IMR-90 (cell line): ENCODE measurements around the gene SYNGR2.

Experiments
- BHLHE40 ChIP-seq: fragments of 150-350 bp; IDR thresholded peaks from 2 replicates; pipeline ENCODE4 v1.6.1; 2016; ENCODE audit warnings: mild to moderate bottlenecking, low read depth, low read length
- CEBPB ChIP-seq: IDR thresholded peaks from 2 replicates; pipeline ENCODE4 v1.6.1; 2012; ENCODE audit warnings: low read depth, low read length, improper control_type of control experiment
- CHD1 ChIP-seq: IDR thresholded peaks from 2 replicates; pipeline ENCODE4 v1.6.1; 2012; ENCODE audit warnings: low read depth, low read length, improper control_type of control experiment
- ELK1 ChIP-seq: fragments of 150-350 bp; IDR thresholded peaks from 2 replicates; pipeline ENCODE4 v1.6.1; 2016; ENCODE audit warnings: low read depth, mild to moderate bottlenecking, low read length, moderate library complexity, borderline replicate concordance
- FOS ChIP-seq: fragments of 150-350 bp; IDR thresholded peaks from 2 replicates; pipeline ENCODE4 v1.6.1; 2016; ENCODE audit warnings: low read depth, low read length
- MAFK ChIP-seq: IDR thresholded peaks from 2 replicates; pipeline ENCODE4 v1.6.1; 2012; ENCODE audit warnings: low read depth, low read length, improper control_type of control experiment
- MXI1 ChIP-seq: IDR thresholded peaks from 2 replicates; pipeline ENCODE4 v1.6.1; 2012; ENCODE audit warnings: low read depth, mild to moderate bottlenecking, low read length, moderate library complexity, borderline replicate concordance
- NFE2L2 ChIP-seq: fragments of 150-350 bp; IDR thresholded peaks from 2 replicates; pipeline ENCODE4 v1.6.1; 2016; ENCODE audit warnings: low read depth, mild to moderate bottlenecking, low read length
- POLR2A ChIP-seq: IDR thresholded peaks from 2 replicates; pipeline ENCODE4 v1.6.1; 2012; ENCODE audit warnings: mild to moderate bottlenecking, low read depth, low read length
- RAD21 ChIP-seq: IDR thresholded peaks from 2 replicates; pipeline ENCODE4 v1.6.1; 2012; ENCODE audit warnings: low read length, improper control_type of control experiment
- RCOR1 ChIP-seq: IDR thresholded peaks from 2 replicates; pipeline ENCODE4 v1.6.1; 2012; ENCODE audit warnings: mild to moderate bottlenecking, low read length, improper control_type of control experiment; ENCODE audit not compliant: insufficient replicate concordance
- SMC3 ChIP-seq: fragments of 150-350 bp; IDR thresholded peaks from 2 replicates; pipeline ENCODE4 v1.6.1; 2016; ENCODE audit warnings: low read depth, mild to moderate bottlenecking, antibody characterized with exemption, low read length, moderate library complexity
- USF2 ChIP-seq: fragments of 150-350 bp; IDR thresholded peaks from 2 replicates; pipeline ENCODE4 v1.6.1; 2017; ENCODE audit warnings: mild to moderate bottlenecking, antibody characterized with exemption, low read length, low read depth
- TF ChIP-seq, protein P1 (sequence below): conservative IDR thresholded peaks from 2 replicates; pipeline ENCODE4 v1.5.1; 2012; ENCODE audit warnings: mild to moderate bottlenecking, low read depth, low read length, improper control_type of control experiment

DNA sequence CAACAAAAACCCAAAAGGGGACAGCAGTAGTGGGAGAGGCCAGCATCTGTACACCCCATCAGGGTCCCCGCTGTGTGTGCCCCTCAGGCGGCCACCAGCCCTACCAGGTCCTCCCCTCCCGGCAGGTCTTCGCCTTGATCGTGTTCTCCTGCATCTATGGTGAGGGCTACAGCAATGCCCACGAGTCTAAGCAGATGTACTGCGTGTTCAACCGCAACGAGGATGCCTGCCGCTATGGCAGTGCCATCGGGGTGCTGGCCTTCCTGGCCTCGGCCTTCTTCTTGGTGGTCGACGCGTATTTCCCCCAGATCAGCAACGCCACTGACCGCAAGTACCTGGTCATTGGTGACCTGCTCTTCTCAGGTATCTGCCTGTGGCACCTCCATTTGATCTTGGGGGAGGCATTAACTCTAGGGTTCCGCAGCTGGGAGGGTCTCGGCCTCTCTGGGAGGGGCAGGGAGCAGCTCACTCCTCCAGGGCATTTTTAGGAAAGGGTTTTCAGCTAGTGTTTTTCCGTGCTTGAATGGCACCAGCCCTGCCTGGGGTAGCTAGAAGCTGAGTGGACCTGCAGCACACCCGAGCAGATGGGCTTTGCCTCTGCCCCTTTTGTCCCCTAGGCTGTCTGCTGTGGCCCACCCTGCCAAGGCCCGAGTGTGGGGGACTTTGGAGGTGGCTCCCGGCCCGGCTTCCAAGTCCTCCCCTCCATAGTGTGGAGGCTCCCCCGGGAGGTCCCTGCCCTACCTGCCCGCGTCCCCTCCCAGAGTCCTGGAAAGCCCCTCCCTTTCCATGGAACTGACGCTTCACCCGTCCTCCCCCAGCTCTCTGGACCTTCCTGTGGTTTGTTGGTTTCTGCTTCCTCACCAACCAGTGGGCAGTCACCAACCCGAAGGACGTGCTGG lies 2.6 kb downstream of the SYNGR2 start:
- TF ChIP-seq CEBPB = no peak
- TF ChIP-seq, protein P1, sequence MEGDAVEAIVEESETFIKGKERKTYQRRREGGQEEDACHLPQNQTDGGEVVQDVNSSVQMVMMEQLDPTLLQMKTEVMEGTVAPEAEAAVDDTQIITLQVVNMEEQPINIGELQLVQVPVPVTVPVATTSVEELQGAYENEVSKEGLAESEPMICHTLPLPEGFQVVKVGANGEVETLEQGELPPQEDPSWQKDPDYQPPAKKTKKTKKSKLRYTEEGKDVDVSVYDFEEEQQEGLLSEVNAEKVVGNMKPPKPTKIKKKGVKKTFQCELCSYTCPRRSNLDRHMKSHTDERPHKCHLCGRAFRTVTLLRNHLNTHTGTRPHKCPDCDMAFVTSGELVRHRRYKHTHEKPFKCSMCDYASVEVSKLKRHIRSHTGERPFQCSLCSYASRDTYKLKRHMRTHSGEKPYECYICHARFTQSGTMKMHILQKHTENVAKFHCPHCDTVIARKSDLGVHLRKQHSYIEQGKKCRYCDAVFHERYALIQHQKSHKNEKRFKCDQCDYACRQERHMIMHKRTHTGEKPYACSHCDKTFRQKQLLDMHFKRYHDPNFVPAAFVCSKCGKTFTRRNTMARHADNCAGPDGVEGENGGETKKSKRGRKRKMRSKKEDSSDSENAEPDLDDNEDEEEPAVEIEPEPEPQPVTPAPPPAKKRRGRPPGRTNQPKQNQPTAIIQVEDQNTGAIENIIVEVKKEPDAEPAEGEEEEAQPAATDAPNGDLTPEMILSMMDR = no peak
- no peak for TF ChIP-seq MXI1
- TF ChIP-seq RAD21 = no peak
- TF ChIP-seq SMC3 = no peak
- TF ChIP-seq POLR2A = no peak
- no peak for TF ChIP-seq RCOR1
- TF ChIP-seq CHD1 = no peak
- no peak for TF ChIP-seq USF2
- no peak for TF ChIP-seq BHLHE40
- TF ChIP-seq FOS = no peak
- TF ChIP-seq NFE2L2 = no peak
- TF ChIP-seq ELK1 = no peak
- no peak for TF ChIP-seq MAFK
